WTC11 (cell line): ENCODE data around the gene TBC1D22A. TPM values are rescaled to one million over a fixed set of nuclear protein-coding genes. Genes with fewer than 3 reads are reported as not detected.

Source experiments
- ATAC-seq: fragments of 200-7000 bp; cut with Tn5 transposase; 2 replicates; pipeline ENCODE4 v1.10.0; 2021; ENCODE audit warnings: mild to moderate bottlenecking, moderate library complexity
- CTCF ChIA-PET: fragments of 300-600 bp; sonication (Branson Sonifier 250); formaldehyde crosslinking; loops from one replicate; lab custom pipeline; 2021; ENCODE audit warnings: antibody characterized with exemption; lab: Charles Lee
- POLR2A ChIA-PET: fragments of 350-600 bp; sonication (Branson Sonifier 250); formaldehyde crosslinking; loops from one replicate; lab custom pipeline; 2021; ENCODE audit warnings: antibody characterized with exemption; lab: Charles Lee
- DNase-seq: peaks from one replicate; pipeline ENCODE4 v3.0.0; 2021; ENCODE audit warnings: low spot score
- H3K27ac Mint-ChIP-seq: 2 replicates; pipeline ENCODE4 v1.8.0; 2021; ENCODE audit warnings: mixed read lengths
- H3K27me3 Mint-ChIP-seq: 2 replicates; pipeline ENCODE4 v1.8.0; 2021; ENCODE audit warnings: low read depth, mild to moderate bottlenecking, moderate library complexity, mixed read lengths
- H3K36me3 Mint-ChIP-seq: 2 replicates; pipeline ENCODE4 v1.8.0; 2021; ENCODE audit warnings: mixed read lengths
- H3K4me1 Mint-ChIP-seq: 2 replicates; pipeline ENCODE4 v1.8.0; 2022; ENCODE audit warnings: mixed read lengths
- H3K4me3 Mint-ChIP-seq: 2 replicates; pipeline ENCODE4 v1.8.0; 2021; ENCODE audit warnings: mild to moderate bottlenecking, moderate library complexity, mixed read lengths
- H3K9me3 Mint-ChIP-seq: 2 replicates; pipeline ENCODE4 v1.8.0; 2021; ENCODE audit warnings: mixed read lengths
- CREM ChIP-seq: sonication (generic); formaldehyde crosslinking; IDR thresholded peaks from 2 replicates; pipeline ENCODE4 v1.8.1; 2022; ENCODE audit warnings: mild to moderate bottlenecking, missing genetic modification reagents, moderate library complexity
- ESRRA ChIP-seq: sonication (generic); formaldehyde crosslinking; IDR thresholded peaks from 2 replicates; pipeline ENCODE4 v1.8.1; 2022; ENCODE audit warnings: mild to moderate bottlenecking, missing genetic modification reagents, borderline replicate concordance
- FOXP1 ChIP-seq: sonication (generic); formaldehyde crosslinking; IDR thresholded peaks from 2 replicates; pipeline ENCODE4 v1.8.0; 2022; ENCODE audit warnings: missing genetic modification reagents, mild to moderate bottlenecking, moderate library complexity, borderline replicate concordance
- KAT7 ChIP-seq: sonication (generic); formaldehyde crosslinking; IDR thresholded peaks from 2 replicates; pipeline ENCODE4 v1.8.1; 2023; ENCODE audit warnings: missing genetic modification reagents, mild to moderate bottlenecking, borderline replicate concordance
- SMAD3 ChIP-seq: sonication (generic); formaldehyde crosslinking; IDR thresholded peaks from 2 replicates; pipeline ENCODE4 v1.8.0; 2022; ENCODE audit warnings: missing genetic modification reagents, mild to moderate bottlenecking, borderline replicate concordance
- SMAD4 ChIP-seq: sonication (generic); formaldehyde crosslinking; IDR thresholded peaks from 2 replicates; pipeline ENCODE4 v1.8.0; 2022; ENCODE audit warnings: mild to moderate bottlenecking, missing genetic modification reagents
- SOX15 ChIP-seq: fragments of 250-450 bp; sonication (Bioruptor Pico); IDR thresholded peaks from 2 replicates; pipeline ENCODE4 v1.9.0; 2021; ENCODE audit warnings: mild to moderate bottlenecking
- TEAD1 ChIP-seq: sonication (generic); formaldehyde crosslinking; IDR thresholded peaks from 2 replicates; pipeline ENCODE4 v1.8.0; 2022; ENCODE audit warnings: mild to moderate bottlenecking, missing genetic modification reagents
- ZNF121 ChIP-seq: sonication (generic); formaldehyde crosslinking; IDR thresholded peaks from 2 replicates; pipeline ENCODE4 v1.8.0; 2023; ENCODE audit warnings: missing genetic modification reagents
- ZNF423 ChIP-seq: fragments of 250-450 bp; sonication (Bioruptor Pico); IDR thresholded peaks from 2 replicates; pipeline ENCODE4 v2.1.2; 2022; ENCODE audit warnings: mild to moderate bottlenecking, moderate library complexity
- ZNF671 ChIP-seq: fragments of 250-450 bp; sonication (Bioruptor Pico); IDR thresholded peaks from 2 replicates; pipeline ENCODE4 v1.8.0; 2021; ENCODE audit warnings: mild to moderate bottlenecking
- total RNA-seq: library from RNA; stranded (reverse); gene quantifications from 3 replicates; pipeline ENCODE4 v1.2.3, GENCODE V29; 2021
- TF ChIP-seq, protein P1 (sequence below): sonication (generic); formaldehyde crosslinking; IDR thresholded peaks from 2 replicates; pipeline ENCODE4 v1.8.1; 2023; ENCODE audit warnings: mild to moderate bottlenecking, missing genetic modification reagents, moderate library complexity
- TF ChIP-seq, protein P2 (sequence below): sonication (generic); formaldehyde crosslinking; IDR thresholded peaks from 2 replicates; pipeline ENCODE4 v1.8.0; 2022; ENCODE audit warnings: mild to moderate bottlenecking, missing genetic modification reagents
- TF ChIP-seq, protein P3 (sequence below): fragments of 200-600 bp; IDR thresholded peaks from 2 replicates; pipeline ENCODE4 v1.8.0; 2022; ENCODE audit warnings: antibody characterized with exemption
- TF ChIP-seq, protein P4 (sequence below): sonication (generic); formaldehyde crosslinking; IDR thresholded peaks from 2 replicates; pipeline ENCODE4 v1.8.0; 2022; ENCODE audit warnings: mild to moderate bottlenecking, missing genetic modification reagents
- TF ChIP-seq, protein P5 (sequence below): sonication (generic); formaldehyde crosslinking; IDR thresholded peaks from 2 replicates; pipeline ENCODE4 v1.8.1; 2023; ENCODE audit warnings: mild to moderate bottlenecking, missing genetic modification reagents
- TF ChIP-seq, protein P6 (sequence below): fragments of 250-450 bp; sonication (Bioruptor Pico); IDR thresholded peaks from 2 replicates; pipeline ENCODE4 v1.9.0; 2021; ENCODE audit warnings: moderate library complexity, mild to moderate bottlenecking, inconsistent platforms, borderline replicate concordance
- TF ChIP-seq, protein P7 (sequence below): sonication (generic); formaldehyde crosslinking; IDR thresholded peaks from 2 replicates; pipeline ENCODE4 v1.8.0; 2022; ENCODE audit warnings: missing genetic modification reagents

TBC1D22A gene
- total RNA-seq, 1 experiment from 2014 or later: 18.1 TPM

DNA sequence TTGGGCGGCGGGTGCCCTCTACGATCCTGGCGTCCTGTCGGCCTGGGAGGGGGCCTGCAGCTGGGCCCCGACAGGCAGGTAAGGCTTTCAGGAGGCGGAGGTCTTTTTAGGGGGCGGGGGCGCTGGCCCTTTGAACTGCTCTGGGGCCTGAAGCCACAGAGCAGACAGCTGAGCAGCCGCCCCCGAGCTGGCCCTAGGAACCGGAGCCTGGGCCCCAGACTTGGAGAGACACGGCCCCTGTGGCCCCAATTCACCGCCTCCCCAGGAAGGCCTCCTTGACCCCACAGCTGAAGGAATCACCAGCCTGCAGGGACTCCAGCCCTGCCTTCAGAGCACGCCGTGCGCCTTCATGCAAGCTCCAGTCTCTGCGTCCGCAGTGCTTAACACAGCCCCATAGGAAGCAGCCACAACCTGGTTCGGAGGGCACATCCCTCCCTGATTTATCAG is 23.8 kb upstream of the TBC1D22A start:
- CTCF ChIA-PET: interaction anchor here (1.0 to 2.6 kb wide), 6 partner anchors 18 to 175 kb away, joined by 3 to 13 read pairs (median 4); partner anchors contain the start of gene TBC1D22A
- H3K36me3 Mint-ChIP-seq: no peaks in the 10 kb centered on the region

DNA sequence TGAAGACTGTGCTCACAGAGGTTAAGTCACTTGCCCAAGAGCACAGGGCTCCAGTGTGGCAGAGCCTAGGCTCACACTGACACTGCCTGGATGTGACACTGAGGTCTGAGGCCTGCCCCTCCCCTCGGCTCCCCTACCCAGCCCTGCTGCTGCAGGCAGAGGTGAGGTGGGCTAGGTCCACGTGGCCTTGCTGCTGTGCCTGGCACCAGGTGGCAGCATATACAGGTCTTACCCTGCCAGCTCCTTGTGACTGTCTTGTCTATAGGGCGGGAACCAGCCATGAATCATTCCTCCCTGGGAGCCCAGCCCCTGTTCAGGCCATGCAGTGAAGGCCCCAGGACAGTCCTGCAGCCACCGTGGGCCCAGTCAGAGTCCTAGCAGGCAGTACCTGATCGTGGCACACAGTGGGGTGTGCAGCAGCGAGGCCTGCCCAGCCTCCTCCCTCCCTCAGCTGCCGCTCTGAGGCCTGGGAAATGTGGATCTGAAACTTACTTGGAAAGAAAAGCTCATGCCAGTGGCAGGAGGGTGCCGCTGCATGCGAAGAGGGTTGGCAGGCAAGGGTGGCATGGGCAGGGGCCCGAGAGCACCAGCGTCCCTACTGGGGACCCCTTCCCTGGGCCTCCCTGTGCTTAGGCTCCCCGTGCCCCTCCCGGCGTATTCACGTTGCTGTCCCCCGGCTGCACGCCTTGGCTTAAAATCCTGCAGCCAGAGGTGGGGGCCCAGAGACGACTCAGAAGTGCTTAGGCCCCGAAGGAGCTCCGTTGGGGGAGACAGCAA is 23.2 kb upstream of the TBC1D22A start:
- TF ChIP-seq, protein P1, sequence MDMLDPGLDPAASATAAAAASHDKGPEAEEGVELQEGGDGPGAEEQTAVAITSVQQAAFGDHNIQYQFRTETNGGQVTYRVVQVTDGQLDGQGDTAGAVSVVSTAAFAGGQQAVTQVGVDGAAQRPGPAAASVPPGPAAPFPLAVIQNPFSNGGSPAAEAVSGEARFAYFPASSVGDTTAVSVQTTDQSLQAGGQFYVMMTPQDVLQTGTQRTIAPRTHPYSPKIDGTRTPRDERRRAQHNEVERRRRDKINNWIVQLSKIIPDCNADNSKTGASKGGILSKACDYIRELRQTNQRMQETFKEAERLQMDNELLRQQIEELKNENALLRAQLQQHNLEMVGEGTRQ (CRISPR knock-in tag): 0 out of 2 replicates have a peak, but pooled peaks have one; percentile 39
- no peak for TF ChIP-seq TEAD1 (CRISPR knock-in tag)
- TF ChIP-seq, protein P2, sequence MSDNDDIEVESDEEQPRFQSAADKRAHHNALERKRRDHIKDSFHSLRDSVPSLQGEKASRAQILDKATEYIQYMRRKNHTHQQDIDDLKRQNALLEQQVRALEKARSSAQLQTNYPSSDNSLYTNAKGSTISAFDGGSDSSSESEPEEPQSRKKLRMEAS (CRISPR knock-in tag): peak; percentile 69
- Mint-ChIP-seq H3K36me3 (no peaks in the 10 kb centered on the region), H3K9me3 (peaks cover 5% of the 10 kb centered on the region; the same call in 1 of the 2 replicates), H3K4me1 (peaks cover 27% of the 10 kb centered on the region), H3K4me3 (peak overlapping the region; percentile 65), H3K27me3 (no peaks in the 10 kb centered on the region; the same call in 1 of the 2 replicates), H3K27ac (no peak overlapping the region)
- peak; percentile 41 for ATAC-seq
- no peak for DNase-seq
- ChIA-PET CTCF (interaction anchor here (0.6 to 2.6 kb wide), 7 partner anchors 17 to 704 kb away, joined by 3 to 13 read pairs (median 4); partner anchors contain the start of gene TBC1D22A), POLR2A (interaction anchor here (0.8 to 1.8 kb wide), 2 partner anchors 23 to 176 kb away, joined by 4 to 6 read pairs; partner anchors contain the start of gene TBC1D22A)

More for the DNA sequence above, 23.8 kb upstream of the TBC1D22A start:
- POLR2A ChIA-PET: interaction anchor here (0.8 to 1.8 kb wide), 2 partner anchors 24 to 175 kb away, joined by 4 to 6 read pairs; partner anchors contain the start of gene TBC1D22A
- TF ChIP-seq CREM (no peak), ZNF121 (CRISPR knock-in tag) (no peak), ESRRA (CRISPR knock-in tag) (0 out of 2 replicates have a peak, but pooled peaks have one; percentile 65)
- TF ChIP-seq, protein P3, sequence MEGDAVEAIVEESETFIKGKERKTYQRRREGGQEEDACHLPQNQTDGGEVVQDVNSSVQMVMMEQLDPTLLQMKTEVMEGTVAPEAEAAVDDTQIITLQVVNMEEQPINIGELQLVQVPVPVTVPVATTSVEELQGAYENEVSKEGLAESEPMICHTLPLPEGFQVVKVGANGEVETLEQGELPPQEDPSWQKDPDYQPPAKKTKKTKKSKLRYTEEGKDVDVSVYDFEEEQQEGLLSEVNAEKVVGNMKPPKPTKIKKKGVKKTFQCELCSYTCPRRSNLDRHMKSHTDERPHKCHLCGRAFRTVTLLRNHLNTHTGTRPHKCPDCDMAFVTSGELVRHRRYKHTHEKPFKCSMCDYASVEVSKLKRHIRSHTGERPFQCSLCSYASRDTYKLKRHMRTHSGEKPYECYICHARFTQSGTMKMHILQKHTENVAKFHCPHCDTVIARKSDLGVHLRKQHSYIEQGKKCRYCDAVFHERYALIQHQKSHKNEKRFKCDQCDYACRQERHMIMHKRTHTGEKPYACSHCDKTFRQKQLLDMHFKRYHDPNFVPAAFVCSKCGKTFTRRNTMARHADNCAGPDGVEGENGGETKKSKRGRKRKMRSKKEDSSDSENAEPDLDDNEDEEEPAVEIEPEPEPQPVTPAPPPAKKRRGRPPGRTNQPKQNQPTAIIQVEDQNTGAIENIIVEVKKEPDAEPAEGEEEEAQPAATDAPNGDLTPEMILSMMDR: no peak
- TF ChIP-seq, protein P4, sequence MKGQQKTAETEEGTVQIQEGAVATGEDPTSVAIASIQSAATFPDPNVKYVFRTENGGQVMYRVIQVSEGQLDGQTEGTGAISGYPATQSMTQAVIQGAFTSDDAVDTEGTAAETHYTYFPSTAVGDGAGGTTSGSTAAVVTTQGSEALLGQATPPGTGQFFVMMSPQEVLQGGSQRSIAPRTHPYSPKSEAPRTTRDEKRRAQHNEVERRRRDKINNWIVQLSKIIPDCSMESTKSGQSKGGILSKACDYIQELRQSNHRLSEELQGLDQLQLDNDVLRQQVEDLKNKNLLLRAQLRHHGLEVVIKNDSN: 0 out of 2 replicates have a peak, but pooled peaks have one; percentile 26
- Mint-ChIP-seq H3K4me1 (peaks cover 27% of the 10 kb centered on the region), H3K4me3 (peak overlapping the region; percentile 65), H3K27me3 (no peaks in the 10 kb centered on the region; the same call in 1 of the 2 replicates), H3K9me3 (peaks cover 5% of the 10 kb centered on the region; the same call in 1 of the 2 replicates), H3K27ac (no peak overlapping the region)
- ATAC-seq (peak; percentile 24), DNase-seq (peak; percentile 53)

DNA sequence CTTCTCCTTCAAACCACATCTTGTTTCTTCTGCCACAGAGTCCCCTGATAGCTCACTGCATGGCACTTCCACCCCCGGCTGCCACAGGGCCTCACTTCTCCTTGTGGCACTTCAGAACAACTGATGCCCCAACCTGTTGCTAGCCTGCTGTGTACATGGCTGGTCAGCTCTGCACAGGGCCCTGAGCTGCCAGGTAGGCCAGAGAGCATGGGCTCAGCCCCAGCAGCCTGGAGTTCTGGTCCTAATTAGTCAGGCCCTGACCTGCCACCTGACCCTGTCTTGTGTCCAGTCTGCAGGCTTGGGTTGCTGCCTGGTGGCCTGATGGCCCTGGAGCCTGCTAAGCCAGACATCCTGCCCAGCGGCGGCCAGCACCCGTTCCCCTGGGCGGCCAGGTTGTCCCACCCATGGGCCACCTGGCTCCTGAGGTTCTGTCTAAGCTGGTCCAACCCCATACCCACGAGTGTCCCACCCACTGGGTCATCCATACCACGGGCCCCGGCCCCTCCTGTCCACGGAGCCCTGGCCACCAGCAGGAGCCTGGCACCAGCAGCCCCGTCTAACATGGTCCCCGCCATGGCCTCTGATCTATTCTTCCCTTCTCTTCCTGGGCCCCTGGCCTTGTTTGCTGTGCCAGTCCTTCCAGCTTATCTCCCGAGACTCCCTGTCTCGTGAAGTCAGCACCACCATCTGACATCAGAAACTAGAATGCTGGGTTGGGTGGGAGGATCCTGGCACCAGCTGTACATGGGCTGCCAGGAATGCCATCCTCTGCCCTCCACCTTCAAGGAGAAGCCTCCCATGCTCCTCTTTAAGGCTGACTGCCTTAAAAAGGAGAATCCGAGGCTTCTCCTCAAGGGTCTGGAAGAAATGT is 21.3 kb upstream of the TBC1D22A start:
- DNase-seq: no peak
- TF ChIP-seq ZNF423 (no peak), CREM (no peak), SOX15 (CRISPR knock-in tag) (no peak), KAT7 (CRISPR knock-in tag) (no peak), FOXP1 (CRISPR knock-in tag) (no peak), SMAD3 (no peak), SMAD4 (CRISPR knock-in tag) (no peak), ZNF671 (CRISPR knock-in tag) (no peak)
- TF ChIP-seq, protein P5, sequence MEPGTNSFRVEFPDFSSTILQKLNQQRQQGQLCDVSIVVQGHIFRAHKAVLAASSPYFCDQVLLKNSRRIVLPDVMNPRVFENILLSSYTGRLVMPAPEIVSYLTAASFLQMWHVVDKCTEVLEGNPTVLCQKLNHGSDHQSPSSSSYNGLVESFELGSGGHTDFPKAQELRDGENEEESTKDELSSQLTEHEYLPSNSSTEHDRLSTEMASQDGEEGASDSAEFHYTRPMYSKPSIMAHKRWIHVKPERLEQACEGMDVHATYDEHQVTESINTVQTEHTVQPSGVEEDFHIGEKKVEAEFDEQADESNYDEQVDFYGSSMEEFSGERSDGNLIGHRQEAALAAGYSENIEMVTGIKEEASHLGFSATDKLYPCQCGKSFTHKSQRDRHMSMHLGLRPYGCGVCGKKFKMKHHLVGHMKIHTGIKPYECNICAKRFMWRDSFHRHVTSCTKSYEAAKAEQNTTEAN (CRISPR knock-in tag): no peak
- TF ChIP-seq, protein P6, sequence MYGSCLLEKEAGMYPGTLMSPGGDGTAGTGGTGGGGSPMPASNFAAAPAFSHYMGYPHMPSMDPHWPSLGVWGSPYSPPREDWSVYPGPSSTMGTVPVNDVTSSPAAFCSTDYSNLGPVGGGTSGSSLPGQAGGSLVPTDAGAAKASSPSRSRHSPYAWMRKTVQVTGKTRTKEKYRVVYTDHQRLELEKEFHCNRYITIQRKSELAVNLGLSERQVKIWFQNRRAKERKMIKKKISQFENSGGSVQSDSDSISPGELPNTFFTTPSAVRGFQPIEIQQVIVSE (CRISPR knock-in tag): no peak
- TF ChIP-seq, protein P7, sequence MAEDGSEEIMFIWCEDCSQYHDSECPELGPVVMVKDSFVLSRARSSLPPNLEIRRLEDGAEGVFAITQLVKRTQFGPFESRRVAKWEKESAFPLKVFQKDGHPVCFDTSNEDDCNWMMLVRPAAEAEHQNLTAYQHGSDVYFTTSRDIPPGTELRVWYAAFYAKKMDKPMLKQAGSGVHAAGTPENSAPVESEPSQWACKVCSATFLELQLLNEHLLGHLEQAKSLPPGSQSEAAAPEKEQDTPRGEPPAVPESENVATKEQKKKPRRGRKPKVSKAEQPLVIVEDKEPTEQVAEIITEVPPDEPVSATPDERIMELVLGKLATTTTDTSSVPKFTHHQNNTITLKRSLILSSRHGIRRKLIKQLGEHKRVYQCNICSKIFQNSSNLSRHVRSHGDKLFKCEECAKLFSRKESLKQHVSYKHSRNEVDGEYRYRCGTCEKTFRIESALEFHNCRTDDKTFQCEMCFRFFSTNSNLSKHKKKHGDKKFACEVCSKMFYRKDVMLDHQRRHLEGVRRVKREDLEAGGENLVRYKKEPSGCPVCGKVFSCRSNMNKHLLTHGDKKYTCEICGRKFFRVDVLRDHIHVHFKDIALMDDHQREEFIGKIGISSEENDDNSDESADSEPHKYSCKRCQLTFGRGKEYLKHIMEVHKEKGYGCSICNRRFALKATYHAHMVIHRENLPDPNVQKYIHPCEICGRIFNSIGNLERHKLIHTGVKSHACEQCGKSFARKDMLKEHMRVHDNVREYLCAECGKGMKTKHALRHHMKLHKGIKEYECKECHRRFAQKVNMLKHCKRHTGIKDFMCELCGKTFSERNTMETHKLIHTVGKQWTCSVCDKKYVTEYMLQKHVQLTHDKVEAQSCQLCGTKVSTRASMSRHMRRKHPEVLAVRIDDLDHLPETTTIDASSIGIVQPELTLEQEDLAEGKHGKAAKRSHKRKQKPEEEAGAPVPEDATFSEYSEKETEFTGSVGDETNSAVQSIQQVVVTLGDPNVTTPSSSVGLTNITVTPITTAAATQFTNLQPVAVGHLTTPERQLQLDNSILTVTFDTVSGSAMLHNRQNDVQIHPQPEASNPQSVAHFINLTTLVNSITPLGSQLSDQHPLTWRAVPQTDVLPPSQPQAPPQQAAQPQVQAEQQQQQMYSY (CRISPR knock-in tag): no peak

More for the DNA sequence above, 21.3 kb upstream of the TBC1D22A start:
- no peaks in the 10 kb centered on the region for H3K36me3 Mint-ChIP-seq
- H3K27me3 Mint-ChIP-seq: no peaks in the 10 kb centered on the region; the same call in 1 of the 2 replicates
- POLR2A ChIA-PET: no interaction called here
- H3K9me3 Mint-ChIP-seq: peaks cover 5% of the 10 kb centered on the region; the same call in 1 of the 2 replicates
- H3K4me3 Mint-ChIP-seq: no peak overlapping the region
- CTCF ChIA-PET: no interaction called here
- H3K4me1 Mint-ChIP-seq: peaks cover 15% of the 10 kb centered on the region
- no peak for ATAC-seq
- H3K27ac Mint-ChIP-seq: no peak overlapping the region
